H9 (cell line): ENCODE results near the gene FAM210A. TPM values are rescaled to one million over a fixed set of nuclear protein-coding genes. Genes with fewer than 3 reads are reported as not detected.

Source experiments
- DNase-seq: peaks from one replicate; pipeline ENCODE4 v3.0.0-alpha.2; 2017
- H2AFZ ChIP-seq: one replicate; pipeline ENCODE4 v1.6.1; 2013; ENCODE audit warnings: mild to moderate bottlenecking, low read length, control low read depth, moderate library complexity
- H2AK5ac ChIP-seq: 2 replicates; pipeline ENCODE4 v1.6.1; 2013; ENCODE audit warnings: low read length, control low read depth, mixed read lengths; ENCODE audit not compliant: insufficient read length
- H2BK120ac ChIP-seq: one replicate; pipeline ENCODE4 v1.6.1; 2013; ENCODE audit warnings: low read depth, mild to moderate bottlenecking, low read length, control low read depth, inconsistent platforms; ENCODE audit not compliant: poor library complexity, severe bottlenecking
- H2BK12ac ChIP-seq: 2 replicates; pipeline ENCODE4 v1.6.1; 2013; ENCODE audit warnings: low read length, control low read depth, mixed read lengths, low read depth; ENCODE audit not compliant: insufficient read length
- H2BK15ac ChIP-seq: 2 replicates; pipeline ENCODE4 v1.6.1; 2013; ENCODE audit warnings: low read depth, low read length, control low read depth
- H2BK20ac ChIP-seq: one replicate; pipeline ENCODE4 v1.6.1; 2013; ENCODE audit warnings: low read depth, mild to moderate bottlenecking, low read length, control low read depth, inconsistent platforms; ENCODE audit not compliant: poor library complexity, severe bottlenecking
- H2BK5ac ChIP-seq: 2 replicates; pipeline ENCODE4 v1.6.1; 2013; ENCODE audit warnings: low read length, control low read depth, mixed read lengths; ENCODE audit not compliant: insufficient read length
- H3K14ac ChIP-seq: 2 replicates; pipeline ENCODE4 v1.6.1; 2013; ENCODE audit warnings: low read length, control low read depth; ENCODE audit not compliant: insufficient read depth
- H3K18ac ChIP-seq: 2 replicates; pipeline ENCODE4 v1.6.1; 2013; ENCODE audit warnings: low read depth, mild to moderate bottlenecking, mixed read lengths, low read length, control low read depth; ENCODE audit not compliant: insufficient read length
- H3K23ac ChIP-seq: 2 replicates; pipeline ENCODE4 v1.6.1; 2013; ENCODE audit warnings: low read length, control low read depth, mixed read lengths, low read depth; ENCODE audit not compliant: insufficient read length
- H3K23me2 ChIP-seq: 2 replicates; pipeline ENCODE4 v1.6.1; 2013; ENCODE audit warnings: low read depth, mild to moderate bottlenecking, mixed read lengths, low read length, control low read depth; ENCODE audit not compliant: insufficient read length, poor library complexity, severe bottlenecking
- H3K27ac ChIP-seq: 2 replicates; pipeline ENCODE4 v1.5.1; 2013; ENCODE audit warnings: low read length, control low read depth, mixed read lengths, low read depth; ENCODE audit not compliant: insufficient read length
- H3K27me3 ChIP-seq: 2 replicates; pipeline ENCODE4 v1.6.1; 2013; ENCODE audit warnings: low read length, control low read depth, inconsistent platforms; ENCODE audit not compliant: insufficient read depth
- H3K4ac ChIP-seq: 2 replicates; pipeline ENCODE4 v1.6.1; 2013; ENCODE audit warnings: low read depth, mild to moderate bottlenecking, control low read depth, inconsistent platforms, low read length, moderate library complexity
- H3K4me1 ChIP-seq: 2 replicates; pipeline ENCODE4 v1.6.1; 2013; ENCODE audit warnings: low read length, control low read depth, inconsistent platforms; ENCODE audit not compliant: insufficient read depth
- H3K4me2 ChIP-seq: 2 replicates; pipeline ENCODE4 v1.6.1; 2013; ENCODE audit warnings: low read length, control low read depth, mixed read lengths; ENCODE audit not compliant: insufficient read length, insufficient read depth
- H3K56ac ChIP-seq: 2 replicates; pipeline ENCODE4 v1.6.1; 2013; ENCODE audit warnings: low read depth, mild to moderate bottlenecking, mixed read lengths, low read length, control low read depth; ENCODE audit not compliant: insufficient read length
- H3K79me1 ChIP-seq: 2 replicates; pipeline ENCODE4 v1.6.1; 2013; ENCODE audit warnings: low read depth, mild to moderate bottlenecking, moderate library complexity, low read length, control low read depth, inconsistent platforms; ENCODE audit not compliant: insufficient read depth, poor library complexity, severe bottlenecking
- H3K79me2 ChIP-seq: 2 replicates; pipeline ENCODE4 v1.6.1; 2013; ENCODE audit warnings: low read length, control low read depth, inconsistent platforms; ENCODE audit not compliant: insufficient read depth
- H3K9ac ChIP-seq: 2 replicates; pipeline ENCODE4 v1.6.1; 2013; ENCODE audit warnings: low read length, control low read depth, mixed read lengths; ENCODE audit not compliant: insufficient read length; ENCODE audit errors: extremely low read depth
- H3K9me3 ChIP-seq: one replicate; pipeline ENCODE4 v1.6.1; 2013; ENCODE audit warnings: low read depth, low read length, inconsistent platforms; ENCODE audit not compliant: control insufficient read depth
- H3T11ph ChIP-seq: one replicate; pipeline ENCODE4 v1.6.1; 2013; ENCODE audit warnings: mild to moderate bottlenecking, low read length, control low read depth, inconsistent platforms
- H4K20me1 ChIP-seq: one replicate; pipeline ENCODE4 v1.6.1; 2013; ENCODE audit not compliant: control insufficient read depth, insufficient read length, insufficient read depth
- H4K5ac ChIP-seq: 2 replicates; pipeline ENCODE4 v1.6.1; 2013; ENCODE audit warnings: low read depth, mild to moderate bottlenecking, mixed read lengths, low read length, control low read depth; ENCODE audit not compliant: insufficient read length
- H4K8ac ChIP-seq: replicated peaks from 2 replicates; pipeline ENCODE4 v1.6.1; 2013; ENCODE audit warnings: low read length, control low read depth, mixed read lengths, low read depth; ENCODE audit not compliant: insufficient read length
- H4K91ac ChIP-seq: 2 replicates; pipeline ENCODE4 v1.6.1; 2013; ENCODE audit warnings: low read depth, mild to moderate bottlenecking, moderate library complexity, mixed read lengths, low read length, control low read depth; ENCODE audit not compliant: insufficient read length
- H3K27ac Mint-ChIP-seq, 3 experiments: 2 replicates in 2 of 3; 3 replicates in 1 of 3; pipeline ENCODE4 v1.8.0; 2020 to 2021; ENCODE audit warnings: mixed read lengths in 3 of 3, mild to moderate bottlenecking in 1 of 3, moderate library complexity in 1 of 3
- H3K27me3 Mint-ChIP-seq: 2 replicates; pipeline ENCODE4 v1.8.0; 2021; ENCODE audit warnings: low read depth, mild to moderate bottlenecking, moderate library complexity, mixed read lengths
- H3K36me3 Mint-ChIP-seq, 3 experiments: 2 replicates in 2 of 3; 3 replicates in 1 of 3; pipeline ENCODE4 v1.8.0; 2020 to 2021; ENCODE audit warnings: low read depth in 3 of 3, mixed read lengths in 3 of 3; ENCODE audit not compliant: insufficient read depth in 1 of 3
- H3K4me1 Mint-ChIP-seq, 2 experiments: 2 replicates each; pipeline ENCODE4 v1.8.0; 2020; ENCODE audit warnings: mixed read lengths in 2 of 2
- H3K4me3 Mint-ChIP-seq, 2 experiments: 2 replicates in 1 of 2; 3 replicates in 1 of 2; pipeline ENCODE4 v1.8.0; 2020 to 2021; ENCODE audit warnings: mild to moderate bottlenecking in 2 of 2, mixed read lengths in 2 of 2, moderate library complexity in 1 of 2
- H3K9me3 Mint-ChIP-seq, 2 experiments: 2 replicates in 1 of 2; 3 replicates in 1 of 2; pipeline ENCODE4 v1.8.0; 2020; ENCODE audit warnings: mild to moderate bottlenecking in 2 of 2, mixed read lengths in 2 of 2, moderate library complexity in 1 of 2
- WGBS: extraction: QIAGEN DNeasy Blood & Tissue Kit; methylation state at CpG from one replicate; pipeline ENCODE4 v1.1.7; 2013; ENCODE audit warnings: missing lambda C conversion rate, low lambda C conversion rate, mixed read lengths; ENCODE audit not compliant: insufficient read length; ENCODE audit errors: extremely low coverage; 5-methylcytosine and 5-hydroxymethylcytosine counted together
- total RNA-seq: library from RNA; stranded (reverse); gene quantifications from 2 replicates; pipeline ENCODE4 v1.2.1, GENCODE V29; 2021
- TF ChIP-seq, protein P1 (sequence below): fragments of 200-600 bp; sonication (generic); conservative IDR thresholded peaks from 3 replicates; pipeline ENCODE4 v1.8.0; 2021; ENCODE audit warnings: antibody characterized with exemption, mild to moderate bottlenecking

Gene FAM210A
- total RNA-seq, 1 experiment from 2014 or later: 22.5 TPM

- Histone ChIP-seq H2BK15ac (no peak overlapping the region), H2BK20ac (no peak overlapping the region), H3K79me2 (peaks cover 4% of the 10 kb centered on the region; the same call in 1 of the 2 replicates), H3K9me3 (peaks cover 21% of the 10 kb centered on the region), H3K14ac (no peak overlapping the region), H4K8ac (no peak overlapping the region), H2AFZ (no peak overlapping the region), H2BK5ac (no peak overlapping the region), H3K4me1 (no peaks in the 10 kb centered on the region), H4K5ac (no peak overlapping the region), H3K4ac (no peak overlapping the region), H2BK120ac (no peak overlapping the region), H4K20me1 (no peaks in the 10 kb centered on the region), H2AK5ac (no peak overlapping the region), H2BK12ac (no peak overlapping the region), H3K23ac (no peak overlapping the region), H3K27me3 (no peaks in the 10 kb centered on the region), H3K9ac (no peak overlapping the region), H3K4me2 (no peak overlapping the region), H3K79me1 (peaks cover 10% of the 10 kb centered on the region), H3K18ac (no peak overlapping the region), H3K56ac (no peak overlapping the region), H3K27ac (no peak overlapping the region), H3T11ph (no peak overlapping the region), H3K23me2 (no peaks in the 10 kb centered on the region), H4K91ac (no peak overlapping the region)
- WGBS: no CpG with 5 or more reads among the region's 1 CpG
- H3K27ac Mint-ChIP-seq: no peak overlapping the region
- TF ChIP-seq, protein P1, sequence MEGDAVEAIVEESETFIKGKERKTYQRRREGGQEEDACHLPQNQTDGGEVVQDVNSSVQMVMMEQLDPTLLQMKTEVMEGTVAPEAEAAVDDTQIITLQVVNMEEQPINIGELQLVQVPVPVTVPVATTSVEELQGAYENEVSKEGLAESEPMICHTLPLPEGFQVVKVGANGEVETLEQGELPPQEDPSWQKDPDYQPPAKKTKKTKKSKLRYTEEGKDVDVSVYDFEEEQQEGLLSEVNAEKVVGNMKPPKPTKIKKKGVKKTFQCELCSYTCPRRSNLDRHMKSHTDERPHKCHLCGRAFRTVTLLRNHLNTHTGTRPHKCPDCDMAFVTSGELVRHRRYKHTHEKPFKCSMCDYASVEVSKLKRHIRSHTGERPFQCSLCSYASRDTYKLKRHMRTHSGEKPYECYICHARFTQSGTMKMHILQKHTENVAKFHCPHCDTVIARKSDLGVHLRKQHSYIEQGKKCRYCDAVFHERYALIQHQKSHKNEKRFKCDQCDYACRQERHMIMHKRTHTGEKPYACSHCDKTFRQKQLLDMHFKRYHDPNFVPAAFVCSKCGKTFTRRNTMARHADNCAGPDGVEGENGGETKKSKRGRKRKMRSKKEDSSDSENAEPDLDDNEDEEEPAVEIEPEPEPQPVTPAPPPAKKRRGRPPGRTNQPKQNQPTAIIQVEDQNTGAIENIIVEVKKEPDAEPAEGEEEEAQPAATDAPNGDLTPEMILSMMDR: no peak
- no peak for DNase-seq
- H3K4me3 Mint-ChIP-seq: no peak overlapping the region
- H3K27me3 Mint-ChIP-seq: no peaks in the 10 kb centered on the region
- peaks cover 48 to 70% of the 10 kb centered on the region in 2 experiments for H3K9me3 Mint-ChIP-seq
- peaks cover 44 to 56% (median 46%) of the 10 kb centered on the region in 3 experiments for H3K36me3 Mint-ChIP-seq
- H3K4me1 Mint-ChIP-seq: no peaks in the 10 kb centered on the region
Measured at GRCh38 chr18:13700153-13700552, 26.2 kb downstream of the FAM210A start.
